Measurements from ENCODE around the gene PRRC2B.

Gene PRRC2B

DNA sequence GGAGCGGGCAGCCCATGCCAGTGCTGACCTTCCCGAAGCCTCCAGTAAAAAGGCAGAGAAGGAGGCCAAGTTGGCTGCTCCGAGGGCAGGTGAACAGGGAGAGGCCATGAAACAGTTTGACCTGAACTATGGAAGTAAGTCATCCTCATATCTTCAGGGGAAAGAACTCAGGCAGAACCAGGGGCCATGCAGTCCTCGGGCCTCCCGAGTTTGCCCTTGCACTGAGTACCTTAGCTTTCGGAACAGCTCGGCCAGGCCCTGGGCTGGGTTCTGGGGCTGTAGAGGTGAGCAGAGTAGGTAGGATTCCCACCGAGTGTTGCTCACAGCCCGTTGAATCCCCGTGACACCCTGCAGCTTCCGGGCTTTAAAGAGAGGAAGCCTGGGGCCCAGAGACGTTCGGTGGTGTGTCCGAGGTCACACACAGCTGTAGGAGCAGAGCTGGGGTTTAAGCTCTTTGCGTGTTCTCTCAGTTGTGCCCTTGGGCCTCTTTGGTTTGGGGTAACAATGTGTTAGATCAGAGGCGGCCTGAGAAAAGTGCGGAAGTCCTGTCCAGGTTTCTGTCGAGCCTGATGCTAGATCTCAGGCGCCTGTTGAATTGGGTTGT is 84.0 kb downstream of the PRRC2B start:
- Histone ChIP-seq H3K36me3 (ENCODE audit: control insufficient read depth in 4 of 4, insufficient read depth in 4 of 4, low read length in 3 of 4) (peaks cover 23 to 97% (median 81%) of the 10 kb centered on the region in 4 experiments), H3K27ac (ENCODE audit: insufficient read depth in 1 of 2, low read depth in 1 of 2, low read length in 2 of 2, poor library complexity in 1 of 2, severe bottlenecking in 2 of 2) (no peak overlapping the region), H3K27me3 (replicated peaks in 2 of 5; ENCODE audit: control insufficient read depth in 4 of 5, insufficient read depth in 5 of 5, low read length in 4 of 5) (no peaks in the 10 kb centered on the region), H3K9me3 (ENCODE audit: control extremely low read depth in 1 of 5, control insufficient read depth in 4 of 5, insufficient read depth in 2 of 5, low read depth in 1 of 5, low read length in 4 of 5) (no peaks in the 10 kb centered on the region), H3K4me3 (ENCODE audit: control insufficient read depth in 1 of 7, extremely low read depth in 1 of 7, insufficient read depth in 4 of 7, low read depth in 2 of 7, low read length in 6 of 7) (no peak overlapping the region), H3K4me1 (ENCODE audit: control extremely low read depth in 1 of 4, control insufficient read depth in 4 of 4, insufficient read depth in 4 of 4, low read length in 3 of 4) (no peaks in the 10 kb centered on the region)
- ChIA-PET CTCF (interaction anchor here (0.6 to 4.7 kb wide), 11 partner anchors 10 to 130 kb away, joined by 3 to 29 read pairs (median 3); no protein-coding TSS in a partner anchor), POLR2A (no interaction called here)
- WGBS (ENCODE audit: insufficient coverage), result 98% methylated on average over 19 of the region's 19 CpGs
- DNase-seq, result no peak

DNA sequence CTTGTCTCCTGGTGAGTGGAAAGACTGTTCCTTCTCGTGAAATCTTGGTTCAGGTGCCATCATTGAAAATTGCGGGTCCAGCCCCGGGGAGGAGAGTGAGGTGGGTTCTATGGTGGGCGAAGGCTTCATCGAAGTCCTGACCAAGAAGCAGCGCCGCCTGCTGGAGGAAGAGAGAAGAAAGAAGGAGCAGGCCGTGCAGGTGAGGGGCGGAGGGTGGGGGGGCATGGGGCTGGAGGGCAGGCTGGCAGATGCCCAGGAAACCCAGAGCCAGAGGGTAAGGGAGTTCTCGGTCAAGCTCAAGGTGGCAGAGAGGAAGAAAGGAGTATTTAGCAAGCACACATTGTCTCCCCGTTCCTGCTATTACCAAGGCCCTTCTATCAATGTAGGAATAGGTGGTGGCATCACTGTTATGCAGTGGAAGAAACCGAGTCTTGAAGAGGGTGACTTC is 84.6 kb downstream of the PRRC2B start:
- Histone ChIP-seq H3K27ac (ENCODE audit: insufficient read depth in 1 of 2, low read depth in 1 of 2, low read length in 2 of 2, poor library complexity in 1 of 2, severe bottlenecking in 2 of 2) (no peak overlapping the region), H3K36me3 (ENCODE audit: control insufficient read depth in 4 of 4, insufficient read depth in 4 of 4, low read length in 3 of 4) (peaks cover 19 to 97% (median 79%) of the 10 kb centered on the region in 4 experiments), H3K27me3 (replicated peaks in 2 of 5; ENCODE audit: control insufficient read depth in 4 of 5, insufficient read depth in 5 of 5, low read length in 4 of 5) (no peaks in the 10 kb centered on the region), H3K9me3 (ENCODE audit: control extremely low read depth in 1 of 5, control insufficient read depth in 4 of 5, insufficient read depth in 2 of 5, low read depth in 1 of 5, low read length in 4 of 5) (no peaks in the 10 kb centered on the region), H3K4me3 (ENCODE audit: control insufficient read depth in 1 of 7, extremely low read depth in 1 of 7, insufficient read depth in 4 of 7, low read depth in 2 of 7, low read length in 6 of 7) (no peak overlapping the region), H3K4me1 (ENCODE audit: control extremely low read depth in 1 of 4, control insufficient read depth in 4 of 4, insufficient read depth in 4 of 4, low read length in 3 of 4) (no peaks in the 10 kb centered on the region)
- CTCF ChIA-PET, result interaction anchor here (0.6 to 4.7 kb wide), 9 partner anchors 10 to 130 kb away, joined by 3 to 29 read pairs (median 3); no protein-coding TSS in a partner anchor
- WGBS (ENCODE audit: insufficient coverage), result 94% methylated on average over 3 of the region's 12 CpGs
- peak; percentile 44 to 66 (median 58) for DNase-seq
- POLR2A ChIA-PET, result no interaction called here

DNA sequence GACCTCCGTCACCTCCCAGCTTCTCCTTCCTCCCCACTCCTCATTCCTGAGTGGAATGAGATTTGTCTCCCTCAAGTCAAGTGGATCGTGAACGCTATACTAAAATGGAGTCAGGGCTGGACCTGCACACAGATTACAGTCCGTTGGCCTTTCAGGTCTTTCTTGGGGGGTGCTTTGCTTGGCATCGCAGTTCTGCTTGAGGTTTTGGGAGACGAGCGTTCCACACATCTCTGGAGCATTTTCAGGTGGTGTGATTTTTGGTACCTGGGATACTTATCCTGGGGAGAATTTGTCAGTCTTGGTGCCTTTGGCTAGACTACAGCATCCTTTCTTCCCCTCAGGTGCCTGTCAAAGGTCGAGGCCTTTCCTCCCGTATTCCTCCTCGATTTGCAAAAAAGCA is 85.0 kb downstream of the PRRC2B start:
- no peak overlapping the region for H3K4me3 ChIP-seq (ENCODE audit: control insufficient read depth in 1 of 7, extremely low read depth in 1 of 7, insufficient read depth in 4 of 7, low read depth in 2 of 7, low read length in 6 of 7)
- ChIA-PET POLR2A (no interaction called here), CTCF (interaction anchor here (0.9 to 4.7 kb wide), 4 partner anchors 11 to 129 kb away, joined by 3 to 29 read pairs (median 4); no protein-coding TSS in a partner anchor)
- WGBS (ENCODE audit: insufficient coverage), result 98% methylated on average over 9 of the region's 10 CpGs
- H3K27ac ChIP-seq (ENCODE audit: insufficient read depth in 1 of 2, low read depth in 1 of 2, low read length in 2 of 2, poor library complexity in 1 of 2, severe bottlenecking in 2 of 2), result no peak overlapping the region
- peaks cover 20 to 97% (median 79%) of the 10 kb centered on the region in 4 experiments for H3K36me3 ChIP-seq (ENCODE audit: control insufficient read depth in 4 of 4, insufficient read depth in 4 of 4, low read length in 3 of 4)
- H3K4me1 ChIP-seq (ENCODE audit: control extremely low read depth in 1 of 4, control insufficient read depth in 4 of 4, insufficient read depth in 4 of 4, low read length in 3 of 4), result no peaks in the 10 kb centered on the region
- no peak for DNase-seq
- H3K27me3 ChIP-seq (replicated peaks in 2 of 5; ENCODE audit: control insufficient read depth in 4 of 5, insufficient read depth in 5 of 5, low read length in 4 of 5), result no peaks in the 10 kb centered on the region
- H3K9me3 ChIP-seq (ENCODE audit: control extremely low read depth in 1 of 5, control insufficient read depth in 4 of 5, insufficient read depth in 2 of 5, low read depth in 1 of 5, low read length in 4 of 5), result no peaks in the 10 kb centered on the region

DNA sequence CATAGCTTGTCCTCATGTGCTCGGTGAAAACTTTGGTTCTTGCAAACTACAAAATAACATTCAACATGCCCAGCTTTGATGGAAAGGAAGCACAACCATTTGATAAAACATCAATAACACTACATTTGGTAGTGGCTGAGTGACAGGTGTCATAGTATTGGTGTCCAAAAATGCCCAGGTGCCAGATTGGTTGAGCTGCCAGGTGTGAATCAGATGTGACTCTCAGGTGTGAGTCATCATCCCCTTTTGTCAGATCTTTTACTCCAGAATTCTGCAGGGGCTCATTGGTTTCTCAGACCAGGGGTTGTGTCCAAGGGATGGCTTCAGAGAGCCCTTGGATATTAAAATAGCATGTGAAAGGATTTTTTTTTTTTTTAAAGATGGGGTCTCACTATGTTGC is 86.4 kb downstream of the PRRC2B start:
- Histone ChIP-seq H3K27me3 (replicated peaks in 2 of 5; ENCODE audit: control insufficient read depth in 4 of 5, insufficient read depth in 5 of 5, low read length in 4 of 5) (no peaks in the 10 kb centered on the region), H3K36me3 (ENCODE audit: control insufficient read depth in 4 of 4, insufficient read depth in 4 of 4, low read length in 3 of 4) (peaks cover 18 to 97% (median 82%) of the 10 kb centered on the region in 4 experiments), H3K4me3 (ENCODE audit: control insufficient read depth in 1 of 7, extremely low read depth in 1 of 7, insufficient read depth in 4 of 7, low read depth in 2 of 7, low read length in 6 of 7) (no peak overlapping the region), H3K4me1 (ENCODE audit: control extremely low read depth in 1 of 4, control insufficient read depth in 4 of 4, insufficient read depth in 4 of 4, low read length in 3 of 4) (no peaks in the 10 kb centered on the region), H3K9me3 (ENCODE audit: control extremely low read depth in 1 of 5, control insufficient read depth in 4 of 5, insufficient read depth in 2 of 5, low read depth in 1 of 5, low read length in 4 of 5) (no peaks in the 10 kb centered on the region), H3K27ac (ENCODE audit: insufficient read depth in 1 of 2, low read depth in 1 of 2, low read length in 2 of 2, poor library complexity in 1 of 2, severe bottlenecking in 2 of 2) (no peak overlapping the region)
- no peak for DNase-seq
- CTCF ChIA-PET, result interaction anchor here (0.8 to 4.7 kb wide), 3 partner anchors 27 to 130 kb away, joined by 3 to 29 read pairs (median 3); no protein-coding TSS in a partner anchor
- POLR2A ChIA-PET, result interaction anchor here (1.0 kb wide), 1 partner anchor 18 kb away, joined by 3 read pairs; no protein-coding TSS in a partner anchor
- WGBS (ENCODE audit: insufficient coverage), result no CpG with 5 or more reads among the region's 1 CpG

DNA sequence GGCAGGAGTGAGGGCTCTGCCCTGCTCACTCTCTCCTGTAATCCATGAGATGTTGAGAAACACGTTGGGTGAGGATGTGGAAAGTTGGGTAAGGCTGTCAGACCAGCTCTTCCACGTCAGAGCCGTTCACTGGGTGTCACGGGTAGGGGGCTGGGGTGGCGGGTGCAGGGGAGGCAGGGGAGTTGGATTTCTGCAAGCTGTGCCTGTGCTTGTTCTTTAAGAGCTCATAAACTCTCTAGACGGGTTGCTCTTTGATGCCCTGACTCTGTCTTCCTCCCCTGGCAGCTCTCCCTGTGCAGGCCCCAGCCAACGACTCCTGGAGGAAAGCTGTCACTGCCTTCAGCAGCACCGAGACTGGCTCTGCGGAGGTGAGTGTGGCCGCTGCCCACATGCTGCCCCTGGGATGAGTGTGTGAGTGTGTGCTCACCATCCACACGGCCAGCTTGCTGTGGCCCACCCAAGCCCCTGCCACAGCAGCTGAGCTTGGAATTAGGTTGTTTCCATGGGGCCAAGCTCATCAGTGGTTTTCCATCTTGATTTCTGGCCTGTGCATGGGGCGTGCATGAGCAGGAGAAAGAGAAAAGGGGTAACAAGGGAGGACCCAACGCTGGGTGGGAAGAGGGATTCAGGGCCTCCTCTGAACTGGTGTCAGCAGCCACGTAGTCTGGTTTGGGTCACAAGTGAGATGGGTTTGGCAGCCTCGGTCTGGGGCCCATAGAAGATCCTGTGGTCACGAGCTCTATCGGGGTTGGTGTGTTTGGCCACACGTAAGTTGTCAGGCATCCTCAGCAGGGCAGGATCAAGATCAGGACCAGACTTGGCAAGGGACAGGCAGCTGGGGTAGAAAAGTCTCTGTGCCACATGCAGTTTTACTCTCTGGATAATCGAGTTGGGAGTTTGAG is 87.8 kb downstream of the PRRC2B start:
- peaks cover 22 to 97% (median 79%) of the 10 kb centered on the region in 4 experiments for H3K36me3 ChIP-seq (ENCODE audit: control insufficient read depth in 4 of 4, insufficient read depth in 4 of 4, low read length in 3 of 4)
- no peaks in the 10 kb centered on the region for H3K4me1 ChIP-seq (ENCODE audit: control extremely low read depth in 1 of 4, control insufficient read depth in 4 of 4, insufficient read depth in 4 of 4, low read length in 3 of 4)
- no peaks in the 10 kb centered on the region for H3K9me3 ChIP-seq (ENCODE audit: control extremely low read depth in 1 of 5, control insufficient read depth in 4 of 5, insufficient read depth in 2 of 5, low read depth in 1 of 5, low read length in 4 of 5)
- no peak for DNase-seq
- no peak overlapping the region for H3K4me3 ChIP-seq (ENCODE audit: control insufficient read depth in 1 of 7, extremely low read depth in 1 of 7, insufficient read depth in 4 of 7, low read depth in 2 of 7, low read length in 6 of 7)
- 94% methylated on average over 18 of the region's 19 CpGs for WGBS (ENCODE audit: insufficient coverage)
- ChIA-PET CTCF (interaction anchor here (0.6 to 0.9 kb wide), 2 partner anchors 53 to 133 kb away, joined by 3 read pairs; no protein-coding TSS in a partner anchor), POLR2A (no interaction called here)
- no peak overlapping the region for H3K27ac ChIP-seq (ENCODE audit: insufficient read depth in 1 of 2, low read depth in 1 of 2, low read length in 2 of 2, poor library complexity in 1 of 2, severe bottlenecking in 2 of 2)
- H3K27me3 ChIP-seq (replicated peaks in 2 of 5; ENCODE audit: control insufficient read depth in 4 of 5, insufficient read depth in 5 of 5, low read length in 4 of 5), result no peaks in the 10 kb centered on the region

DNA sequence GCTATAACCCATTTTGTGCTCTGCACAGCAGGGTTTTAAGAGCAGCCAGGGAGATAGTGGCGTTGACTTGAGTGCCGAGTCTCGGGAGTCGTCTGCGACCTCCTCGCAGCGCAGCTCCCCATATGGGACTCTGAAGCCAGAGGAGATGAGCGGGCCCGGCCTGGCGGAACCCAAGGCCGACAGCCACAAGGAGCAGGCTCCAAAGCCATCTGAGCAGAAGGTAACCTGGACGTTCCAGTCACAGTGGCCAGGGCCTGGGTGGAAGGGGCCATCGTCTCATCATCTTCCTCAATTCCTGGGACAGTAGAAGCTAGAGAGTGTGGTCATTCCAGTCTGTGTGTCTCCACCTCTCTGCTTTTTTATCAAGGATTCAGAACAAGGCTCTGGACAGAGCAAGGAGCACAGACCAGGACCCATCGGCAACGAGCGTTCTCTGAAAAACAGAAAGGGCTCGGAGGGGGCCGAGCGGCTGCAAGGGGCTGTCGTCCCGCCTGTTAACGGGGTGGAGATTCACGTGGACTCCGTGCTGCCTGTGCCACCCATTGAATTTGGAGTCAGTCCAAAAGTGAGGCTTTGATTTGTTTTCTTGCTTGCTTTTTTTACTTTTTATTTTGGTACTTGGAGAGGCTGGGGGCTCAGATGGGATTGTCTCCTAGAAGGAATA is 88.6 kb downstream of the PRRC2B start:
- Histone ChIP-seq H3K4me3 (ENCODE audit: control insufficient read depth in 1 of 7, extremely low read depth in 1 of 7, insufficient read depth in 4 of 7, low read depth in 2 of 7, low read length in 6 of 7) (no peak overlapping the region), H3K27ac (ENCODE audit: insufficient read depth in 1 of 2, low read depth in 1 of 2, low read length in 2 of 2, poor library complexity in 1 of 2, severe bottlenecking in 2 of 2) (no peak overlapping the region), H3K4me1 (ENCODE audit: control extremely low read depth in 1 of 4, control insufficient read depth in 4 of 4, insufficient read depth in 4 of 4, low read length in 3 of 4) (no peaks in the 10 kb centered on the region), H3K27me3 (replicated peaks in 2 of 5; ENCODE audit: control insufficient read depth in 4 of 5, insufficient read depth in 5 of 5, low read length in 4 of 5) (no peaks in the 10 kb centered on the region), H3K9me3 (ENCODE audit: control extremely low read depth in 1 of 5, control insufficient read depth in 4 of 5, insufficient read depth in 2 of 5, low read depth in 1 of 5, low read length in 4 of 5) (no peaks in the 10 kb centered on the region), H3K36me3 (ENCODE audit: control insufficient read depth in 4 of 4, insufficient read depth in 4 of 4, low read length in 3 of 4) (peaks cover 21 to 97% (median 82%) of the 10 kb centered on the region in 4 experiments)
- no peak for DNase-seq
- CTCF ChIA-PET, result interaction anchor here (0.9 kb wide), 1 partner anchor 134 kb away, joined by 3 read pairs; no protein-coding TSS in a partner anchor
- 96% methylated on average over 24 of the region's 24 CpGs for WGBS (ENCODE audit: insufficient coverage)
- POLR2A ChIA-PET, result no interaction called here

Measured in common myeloid progenitor, CD34-positive (primary cell).